Measurements from ENCODE around the gene DNAJC15.

DNAJC15 gene

DNA sequence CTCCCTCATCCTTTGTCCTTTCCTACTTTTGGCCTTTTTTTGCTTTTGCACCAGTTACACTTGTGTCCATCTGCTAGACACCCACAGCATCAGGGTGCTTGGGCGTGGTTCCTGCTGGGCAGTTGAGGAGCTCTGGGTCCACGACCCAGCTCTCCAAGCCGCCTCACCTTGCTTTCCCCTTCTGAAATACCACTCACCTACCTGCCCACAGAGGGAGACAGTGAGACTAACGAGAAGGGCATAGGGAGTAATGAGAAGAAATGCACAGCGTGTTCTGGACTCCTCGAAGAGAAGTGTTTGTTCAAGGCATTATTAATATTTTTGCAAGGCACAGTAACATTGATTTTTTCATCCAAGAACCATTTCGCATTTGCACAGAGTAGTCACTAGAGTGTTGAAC is 92.9 kb downstream of the DNAJC15 start:
- no peak for FAIRE-seq
- DNase-seq (ENCODE audit: extremely low spot score, insufficient read length, low read depth), result no peak

DNA sequence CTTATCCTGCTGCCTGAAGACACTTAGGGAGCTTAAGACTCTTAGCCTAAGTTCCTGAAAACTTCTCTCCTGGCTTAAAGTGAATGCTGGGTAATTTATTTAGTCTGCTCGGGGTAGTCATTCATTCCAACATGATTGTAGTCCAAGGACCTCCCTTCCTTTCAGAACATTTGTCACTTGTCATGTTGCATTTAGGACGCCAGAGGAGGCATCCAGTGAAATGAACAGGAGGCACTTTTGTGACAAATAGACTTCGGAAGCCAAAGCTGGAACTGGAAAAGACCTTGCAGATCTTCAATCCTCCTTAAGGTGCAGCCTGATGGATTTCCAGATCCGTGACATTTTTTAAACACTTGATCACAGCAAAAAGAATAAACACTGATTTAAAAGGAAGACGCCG is 95.1 kb downstream of the DNAJC15 start:
- DNase-seq (ENCODE audit: extremely low spot score, insufficient read length, low read depth) (no peak), FAIRE-seq (no peak)

GRCh38 chr13:43119206-43119605 is 95.8 kb downstream of the DNAJC15 start:
- no peak for FAIRE-seq

GRCh38 chr13:43122791-43123190 is 99.4 kb downstream of the DNAJC15 start:
- no peak for FAIRE-seq

More at GRCh38 chr13:43119206-43119605, 95.8 kb downstream of the DNAJC15 start:
- DNase-seq (ENCODE audit: extremely low spot score, insufficient read length, low read depth), result no peak

GRCh38 chr13:43123856-43124255 is 100.5 kb downstream of the DNAJC15 start:
- no peak for DNase-seq (ENCODE audit: extremely low spot score, insufficient read length, low read depth)
- FAIRE-seq, result no peak

More at GRCh38 chr13:43122791-43123190, 99.4 kb downstream of the DNAJC15 start:
- DNase-seq (ENCODE audit: extremely low spot score, insufficient read length, low read depth), result no peak

DNA sequence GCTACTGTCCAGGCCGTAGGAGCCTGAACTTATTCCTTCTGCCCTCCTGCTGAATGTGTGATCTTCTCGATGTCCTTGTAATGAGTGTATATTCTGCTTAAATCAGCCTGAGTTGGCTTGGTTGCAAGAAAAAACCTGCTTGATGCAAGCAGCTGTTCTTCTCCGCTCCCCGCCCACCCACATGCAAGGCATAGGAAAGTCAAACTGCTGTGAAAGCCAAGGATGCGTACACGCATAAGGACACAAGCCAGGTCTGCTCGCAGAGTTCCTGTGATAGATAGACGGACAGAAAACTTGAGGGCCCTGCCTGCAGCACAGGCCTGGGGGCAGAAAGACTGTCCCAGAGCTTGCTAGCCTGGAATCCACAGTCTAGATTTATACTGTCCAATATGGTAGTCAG is 101.1 kb downstream of the DNAJC15 start:
- FAIRE-seq (no peak), DNase-seq (ENCODE audit: extremely low spot score, insufficient read length, low read depth) (no peak)

DNA sequence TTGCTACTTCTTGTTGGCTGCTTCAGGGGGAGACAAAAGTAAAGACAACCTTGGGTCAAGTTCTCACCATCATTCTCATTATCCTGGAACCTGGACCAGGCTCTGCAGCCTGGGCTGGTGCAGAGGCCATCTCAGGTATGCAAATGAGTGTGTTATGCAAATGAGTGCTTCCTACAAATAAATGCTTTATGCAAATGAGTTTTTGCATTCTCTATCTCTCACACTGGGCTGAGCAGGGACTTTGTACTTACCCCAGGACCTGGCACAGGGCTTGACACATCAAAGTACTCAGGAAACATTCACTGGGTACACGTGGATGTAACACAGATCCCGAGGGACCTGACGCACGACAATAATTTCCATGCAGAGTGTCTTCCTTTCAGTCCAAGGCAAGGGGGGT is 103.0 kb downstream of the DNAJC15 start:
- DNase-seq (ENCODE audit: extremely low spot score, insufficient read length, low read depth), result no peak
- no peak for FAIRE-seq

- no peak for FAIRE-seq
- DNase-seq (ENCODE audit: extremely low spot score, insufficient read length, low read depth), result no peak
Observed at GRCh38 chr13:43127103-43127798, 103.9 kb downstream of the DNAJC15 start.

DNA sequence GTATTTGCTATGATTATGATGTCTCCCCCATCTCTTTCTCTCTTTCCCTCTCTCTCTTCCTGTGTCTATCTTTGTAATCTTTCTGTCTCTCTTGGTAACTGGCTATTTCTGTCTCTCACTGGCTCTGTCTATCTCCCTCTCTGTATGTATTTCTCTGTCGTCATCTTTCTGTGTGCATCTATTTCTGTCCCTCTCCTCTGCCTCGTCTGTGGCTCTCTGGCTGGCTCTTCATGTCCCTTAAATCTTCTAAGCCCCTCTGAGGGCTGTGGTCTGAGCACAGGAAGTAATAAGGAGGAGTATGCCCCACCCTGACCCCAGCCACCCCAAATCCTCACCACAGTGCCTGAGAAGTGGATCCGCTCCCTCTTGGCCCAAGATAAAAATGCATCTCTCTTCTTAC is 104.4 kb downstream of the DNAJC15 start:
- DNase-seq (ENCODE audit: extremely low spot score, insufficient read length, low read depth) (no peak), FAIRE-seq (peak; percentile 64)

DNA sequence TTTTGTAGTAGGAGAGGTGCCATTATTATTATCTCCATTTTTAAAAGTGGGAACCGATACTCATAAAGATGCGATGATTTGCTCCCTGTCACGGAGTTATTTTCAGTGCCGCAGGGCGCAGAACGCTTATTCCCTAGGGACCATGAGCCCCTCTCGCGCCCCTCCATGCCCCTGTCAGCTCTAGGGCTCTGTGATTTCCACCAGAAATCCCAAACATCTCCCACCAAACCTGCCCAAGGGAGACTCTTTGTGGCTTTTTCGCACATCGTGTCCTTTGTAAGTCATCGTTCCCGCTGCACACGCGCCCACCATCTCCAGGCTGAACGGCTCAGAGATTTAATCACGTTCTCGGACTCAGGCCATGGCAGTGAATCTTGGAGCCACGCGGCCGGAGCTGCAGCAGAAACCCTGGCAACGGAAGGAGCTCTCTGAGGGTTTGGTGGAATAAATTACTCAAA is 105.1 kb downstream of the DNAJC15 start:
- DNase-seq (ENCODE audit: extremely low spot score, insufficient read length, low read depth), result no peak
- no peak for FAIRE-seq

GRCh38 chr13:43129066-43129465 is 105.7 kb downstream of the DNAJC15 start:
- DNase-seq (ENCODE audit: extremely low spot score, insufficient read length, low read depth) (no peak), FAIRE-seq (no peak)

DNA sequence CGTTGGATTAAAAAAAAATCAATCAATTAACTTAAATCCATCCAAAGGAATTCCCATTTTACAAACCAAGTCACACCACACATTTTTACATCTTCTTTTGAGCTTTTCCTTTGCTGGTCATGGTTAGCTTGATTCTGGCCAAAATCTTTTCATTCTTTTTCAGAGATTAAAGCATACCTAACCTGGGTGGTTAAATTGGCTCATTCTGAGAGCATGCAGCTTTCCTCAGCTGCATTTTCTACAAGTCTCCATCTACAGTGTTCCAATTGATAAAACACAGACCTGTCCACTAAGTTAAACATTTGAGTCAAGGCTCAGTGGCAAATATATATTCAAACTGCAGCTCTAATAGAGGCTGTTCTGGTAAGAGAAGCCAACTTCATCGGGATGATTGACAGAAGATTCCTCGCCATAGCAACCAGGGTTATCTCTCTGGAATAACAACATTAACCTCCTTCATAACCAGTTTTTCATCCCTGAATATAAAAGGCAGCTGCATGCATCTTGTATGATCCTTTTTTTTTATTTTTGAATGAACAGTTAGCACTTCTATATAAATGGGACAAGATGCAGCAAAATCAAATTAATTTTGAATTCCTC is 106.2 kb downstream of the DNAJC15 start:
- FAIRE-seq (no peak), DNase-seq (ENCODE audit: extremely low spot score, insufficient read length, low read depth) (no peak)

GRCh38 chr13:43132257-43132656 is 108.9 kb downstream of the DNAJC15 start:
- no peak for FAIRE-seq
- DNase-seq (ENCODE audit: extremely low spot score, insufficient read length, low read depth), result no peak

- FAIRE-seq, result no peak
- DNase-seq (ENCODE audit: extremely low spot score, insufficient read length, low read depth), result no peak
Observed at GRCh38 chr13:43132911-43133310, 109.5 kb downstream of the DNAJC15 start.

DNA sequence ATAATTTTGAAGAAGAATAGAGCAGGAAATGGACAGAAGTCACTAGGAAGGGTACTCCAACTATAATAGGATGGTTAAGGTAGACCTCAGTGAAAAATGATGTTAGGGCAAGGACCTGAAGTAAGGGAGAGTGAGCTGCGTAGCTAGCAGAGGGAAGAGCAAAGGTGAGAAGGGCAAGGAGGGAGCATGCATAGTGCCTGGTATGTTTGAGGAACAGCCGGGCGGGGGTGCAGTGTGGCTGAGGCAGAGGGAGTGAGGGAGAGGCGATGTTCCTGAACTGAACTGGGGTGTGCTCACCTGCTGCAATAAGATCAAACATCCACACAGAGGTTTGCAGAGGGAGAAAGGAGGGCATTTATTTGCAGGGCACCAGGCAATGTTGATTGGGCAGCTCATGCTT is 110.4 kb downstream of the DNAJC15 start:
- FAIRE-seq (no peak), DNase-seq (ENCODE audit: extremely low spot score, insufficient read length, low read depth) (no peak)

DNA sequence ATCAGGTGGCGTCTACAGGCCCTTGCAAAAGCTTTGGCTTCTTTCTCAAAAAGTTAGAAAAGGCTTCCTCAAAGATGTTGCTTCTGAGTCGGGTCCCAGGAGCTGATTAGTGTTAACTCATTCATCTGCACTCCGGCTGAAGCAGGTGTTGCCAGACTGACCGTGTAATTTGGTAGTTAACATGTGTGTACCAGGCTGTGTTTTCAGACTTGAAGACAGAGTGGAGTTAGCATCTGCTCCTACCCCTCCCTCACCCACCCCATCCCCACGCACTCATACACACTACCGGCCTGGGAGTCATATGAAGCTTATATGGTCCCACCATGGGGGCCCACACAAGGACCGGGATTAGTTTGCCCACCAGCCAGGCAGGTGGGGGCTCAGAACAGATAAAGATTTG is 111.5 kb downstream of the DNAJC15 start:
- FAIRE-seq, result no peak
- no peak for DNase-seq (ENCODE audit: extremely low spot score, insufficient read length, low read depth)

GRCh38 chr13:43135516-43135915 is 112.1 kb downstream of the DNAJC15 start:
- DNase-seq (ENCODE audit: extremely low spot score, insufficient read length, low read depth) (no peak), FAIRE-seq (no peak)

DNA sequence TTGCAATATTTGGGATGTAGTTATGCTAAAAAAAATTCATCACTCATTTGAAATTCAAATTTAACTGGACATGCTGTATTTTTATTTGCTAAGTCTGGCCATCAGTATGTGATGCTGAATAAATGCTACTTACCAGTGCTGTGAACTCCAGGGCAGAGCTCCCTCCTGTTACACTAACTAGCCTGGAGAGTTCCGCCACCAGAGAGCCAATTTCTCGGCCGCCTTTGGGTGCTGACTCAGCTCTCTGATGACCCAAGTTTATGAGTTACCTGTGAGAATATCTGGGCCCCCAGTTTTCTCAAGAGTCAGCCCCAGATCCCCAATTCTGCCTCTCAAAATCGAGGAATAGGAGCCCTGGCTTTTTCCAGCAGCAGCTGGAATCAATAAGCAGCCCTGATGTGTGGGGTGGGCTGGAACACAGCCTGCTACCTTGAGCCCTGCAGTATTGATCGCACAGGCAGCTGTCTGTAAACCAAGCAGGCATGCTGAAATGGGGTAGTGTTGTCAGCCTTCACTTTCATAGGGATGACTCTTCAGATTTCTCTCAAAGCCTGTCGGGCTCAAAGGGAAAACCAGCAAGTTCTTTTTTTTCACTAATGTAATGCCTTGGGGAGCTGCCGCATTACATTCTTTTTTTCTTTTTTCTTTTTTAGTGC is 113.7 kb downstream of the DNAJC15 start:
- DNase-seq (ENCODE audit: extremely low spot score, insufficient read length, low read depth) (no peak), FAIRE-seq (no peak)

- DNase-seq (ENCODE audit: extremely low spot score, insufficient read length, low read depth) (no peak), FAIRE-seq (no peak)
Observed at GRCh38 chr13:43139211-43139610, 115.8 kb downstream of the DNAJC15 start.

DNA sequence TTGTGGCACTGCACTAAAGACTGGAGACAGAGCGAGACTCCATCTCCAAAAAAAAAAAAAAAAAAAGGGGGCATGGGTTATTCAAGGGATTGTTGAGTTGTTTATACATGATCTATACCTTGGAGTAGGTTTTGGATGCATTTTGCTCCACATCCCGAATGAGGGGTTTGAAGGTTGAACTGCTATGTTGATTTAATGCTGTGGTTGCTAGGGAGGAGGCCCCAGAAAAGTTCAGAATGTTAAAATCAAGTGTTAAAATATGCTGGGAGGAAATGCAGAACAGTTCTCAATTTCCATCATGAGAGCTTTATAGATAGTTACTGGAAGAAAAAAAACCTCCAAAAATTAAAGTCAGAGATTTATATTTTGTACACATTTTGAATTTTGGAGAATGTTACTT is 116.5 kb downstream of the DNAJC15 start:
- DNase-seq (ENCODE audit: extremely low spot score, insufficient read length, low read depth) (no peak), FAIRE-seq (no peak)

DNA sequence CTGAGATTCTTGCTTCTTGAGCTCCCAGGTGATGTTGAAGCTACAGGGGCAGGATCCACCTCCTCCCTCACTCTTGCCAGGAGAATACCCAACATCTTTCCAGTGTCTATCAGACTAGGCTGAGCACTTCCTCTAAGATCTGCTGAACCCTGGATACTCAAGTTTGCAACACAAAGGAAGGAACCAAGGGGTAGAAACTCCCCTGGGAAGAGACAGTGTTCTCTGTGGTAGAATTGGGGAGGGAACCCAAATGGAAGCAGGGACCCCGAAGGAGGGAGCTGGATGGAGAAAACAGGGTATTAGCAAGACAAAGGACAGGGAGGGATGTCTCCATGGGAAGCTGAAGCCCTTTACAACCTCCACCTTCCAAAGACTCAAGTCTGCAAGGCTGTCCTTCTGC is 117.6 kb downstream of the DNAJC15 start:
- FAIRE-seq (no peak), DNase-seq (ENCODE audit: extremely low spot score, insufficient read length, low read depth) (no peak)

Measured in GM18507 (cell line).